ENCODE data around the gene CSKMT.
"Not testable (repeated sequence)": the region's sequence is repeated elsewhere in the genome, so short reads cannot be mapped to it uniquely, and the experiment has no call there.

CSKMT gene

DNA sequence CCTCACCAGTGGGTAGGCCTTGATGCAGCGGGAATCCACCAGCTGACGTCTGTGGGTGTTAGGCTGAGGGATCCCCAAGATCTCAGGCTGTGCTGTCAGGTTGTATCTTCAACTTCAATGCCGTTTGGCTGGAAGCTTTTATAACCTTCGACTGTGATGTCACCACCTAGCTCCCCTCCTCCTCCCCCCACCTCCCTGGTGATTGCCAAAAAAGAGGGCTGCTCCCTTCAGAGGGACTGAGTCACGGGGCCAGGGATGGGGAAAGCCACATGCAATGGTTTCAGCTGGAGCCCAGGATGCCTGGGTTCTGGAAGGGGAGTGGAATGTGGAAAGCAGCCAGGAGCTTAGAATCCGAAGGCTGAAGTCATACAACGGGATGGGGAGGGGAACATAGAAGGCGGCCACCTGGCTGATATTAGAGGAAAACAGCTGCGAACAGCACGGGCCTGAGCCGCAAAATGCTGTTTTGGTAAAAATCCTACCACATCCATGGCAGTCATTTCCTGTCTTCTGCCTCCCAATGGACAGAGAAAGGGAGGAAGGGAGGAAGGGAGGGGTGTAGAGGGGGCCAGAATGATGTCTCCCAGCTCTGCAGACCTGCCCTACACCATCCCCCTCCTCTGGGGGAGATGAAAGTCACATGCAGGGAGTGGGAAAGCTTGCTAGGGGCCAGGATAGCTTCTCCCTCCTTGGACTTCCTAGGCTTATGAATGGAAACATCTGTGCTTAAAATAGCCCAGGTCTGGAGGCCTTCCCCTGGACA, 24.5 kb downstream of the CSKMT start, which contains the start of gene LRRN4CL:
LRRN4CL (minus strand) TSS at position 110 of the 763 bp plus-strand sequence. CDS start 1,022 bp downstream, outside the sequence.
- Histone ChIP-seq H3K4me2 (ENCODE audit: low read length) (no peak within 1 kb of the TSS), H3K4me3 (ENCODE audit: low read depth, low read length, poor library complexity, severe bottlenecking) (no peak within 1 kb of the TSS), H3F3A (ENCODE audit: insufficient read depth, low read length) (no peaks in the 10 kb centered on the region), H3K9me3 (ENCODE audit: low read length) (no peaks in the 10 kb centered on the region), H4K20me1 (ENCODE audit: insufficient read depth, low read length) (no peaks in the 10 kb centered on the region), H3K9me2 (ENCODE audit: low read depth, low read length) (no peaks in the 10 kb centered on the region), H3K79me2 (ENCODE audit: insufficient read depth, low read length) (no peaks in the 10 kb centered on the region), H3K4me1 (ENCODE audit: insufficient read depth, low read length, severe bottlenecking) (no peaks in the 10 kb centered on the region), H3K27me3 (ENCODE audit: insufficient read depth, low read length) (no peaks in the 10 kb centered on the region), H3K27ac (ENCODE audit: low read depth, low read length, poor library complexity, severe bottlenecking) (no peak within 1 kb of the TSS), H2AFZ (ENCODE audit: low read length) (no peak within 1 kb of the TSS), H3K9ac (ENCODE audit: low read length) (no peak within 1 kb of the TSS), H3K36me3 (ENCODE audit: insufficient read depth, low read length) (peaks cover 48% of the 10 kb centered on the region; the same call in 1 of the 2 replicates)
- TF ChIP-seq EZH2 (IDR thresholded peaks at IDR 0.05; ENCODE audit: borderline replicate concordance, low read length), result no peak
- TF ChIP-seq, protein P1, sequence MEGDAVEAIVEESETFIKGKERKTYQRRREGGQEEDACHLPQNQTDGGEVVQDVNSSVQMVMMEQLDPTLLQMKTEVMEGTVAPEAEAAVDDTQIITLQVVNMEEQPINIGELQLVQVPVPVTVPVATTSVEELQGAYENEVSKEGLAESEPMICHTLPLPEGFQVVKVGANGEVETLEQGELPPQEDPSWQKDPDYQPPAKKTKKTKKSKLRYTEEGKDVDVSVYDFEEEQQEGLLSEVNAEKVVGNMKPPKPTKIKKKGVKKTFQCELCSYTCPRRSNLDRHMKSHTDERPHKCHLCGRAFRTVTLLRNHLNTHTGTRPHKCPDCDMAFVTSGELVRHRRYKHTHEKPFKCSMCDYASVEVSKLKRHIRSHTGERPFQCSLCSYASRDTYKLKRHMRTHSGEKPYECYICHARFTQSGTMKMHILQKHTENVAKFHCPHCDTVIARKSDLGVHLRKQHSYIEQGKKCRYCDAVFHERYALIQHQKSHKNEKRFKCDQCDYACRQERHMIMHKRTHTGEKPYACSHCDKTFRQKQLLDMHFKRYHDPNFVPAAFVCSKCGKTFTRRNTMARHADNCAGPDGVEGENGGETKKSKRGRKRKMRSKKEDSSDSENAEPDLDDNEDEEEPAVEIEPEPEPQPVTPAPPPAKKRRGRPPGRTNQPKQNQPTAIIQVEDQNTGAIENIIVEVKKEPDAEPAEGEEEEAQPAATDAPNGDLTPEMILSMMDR (IDR thresholded peaks at IDR 0.05; ENCODE audit: low read length), result no peak

DNA sequence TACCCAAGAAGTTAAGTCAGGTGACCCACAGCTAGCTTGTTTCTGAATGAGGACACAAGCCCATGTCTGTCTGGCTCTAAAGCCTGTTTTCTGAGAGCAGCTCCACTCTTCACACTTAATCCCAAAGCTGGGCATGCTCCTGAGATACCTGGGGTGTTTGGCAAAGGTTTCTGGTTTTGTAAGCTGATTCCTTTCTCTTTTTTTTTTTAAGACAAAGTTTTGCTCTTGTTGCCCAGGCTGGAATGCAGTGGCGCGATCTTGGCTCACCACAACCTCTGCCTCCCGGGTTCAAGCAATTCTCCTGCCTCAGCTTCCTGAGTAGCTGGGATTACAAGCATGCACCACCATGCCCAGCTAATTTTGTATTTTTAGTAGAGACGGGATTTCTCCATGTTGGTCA, 28.5 kb downstream of the CSKMT start:
- not testable (repeated sequence) for H4K20me1 ChIP-seq (ENCODE audit: insufficient read depth, low read length); H3K9me3 ChIP-seq (ENCODE audit: low read length); H3K27me3 ChIP-seq (ENCODE audit: insufficient read depth, low read length); H2AFZ ChIP-seq (ENCODE audit: low read length); H3K4me1 ChIP-seq (ENCODE audit: insufficient read depth, low read length, severe bottlenecking); H3K9me2 ChIP-seq (ENCODE audit: low read depth, low read length); H3K4me2 ChIP-seq (ENCODE audit: low read length); H3F3A ChIP-seq (ENCODE audit: insufficient read depth, low read length); H3K79me2 ChIP-seq (ENCODE audit: insufficient read depth, low read length); H3K27ac ChIP-seq (ENCODE audit: low read depth, low read length, poor library complexity, severe bottlenecking); H3K4me3 ChIP-seq (ENCODE audit: low read depth, low read length, poor library complexity, severe bottlenecking); H3K9ac ChIP-seq (ENCODE audit: low read length)
- peaks cover 52% of the 10 kb centered on the region for H3K36me3 ChIP-seq (ENCODE audit: insufficient read depth, low read length)

DNA sequence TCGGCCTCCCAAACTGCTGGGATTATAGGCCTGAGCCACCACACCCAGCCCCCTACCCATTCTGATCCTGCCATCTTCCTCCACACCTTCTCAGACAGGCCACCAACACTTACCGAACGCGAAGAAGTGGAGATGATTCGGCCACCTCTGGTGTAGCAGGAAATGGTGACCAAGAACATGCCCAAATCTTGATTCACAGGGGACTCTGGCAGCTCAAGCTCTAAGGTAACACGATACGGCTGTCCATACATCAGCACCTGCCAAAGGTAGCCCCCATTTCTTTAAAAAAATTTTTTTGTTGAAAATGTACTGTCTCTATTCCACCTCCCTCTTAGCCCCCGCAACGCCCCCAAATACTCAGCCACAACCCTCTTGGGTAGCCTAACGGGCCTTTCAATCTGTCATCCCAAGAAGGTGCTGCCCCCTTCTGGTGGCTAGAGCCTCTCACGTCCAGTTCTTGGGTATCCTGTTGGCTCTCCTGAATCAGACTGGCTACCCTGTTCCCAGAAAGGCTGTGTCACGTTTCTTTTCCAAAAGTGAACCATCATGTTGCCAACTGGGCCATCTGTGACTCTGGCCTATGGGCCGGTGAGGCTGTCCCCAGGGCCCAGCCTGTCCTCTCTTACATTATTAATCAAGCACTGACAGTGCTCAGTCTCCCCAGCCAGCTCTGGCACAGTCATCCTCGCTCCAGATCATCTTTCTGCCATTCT, 29.5 kb downstream of the CSKMT start:
- Histone ChIP-seq H4K20me1 (ENCODE audit: insufficient read depth, low read length) (no peaks in the 10 kb centered on the region), H3K9me3 (ENCODE audit: low read length) (no peaks in the 10 kb centered on the region), H2AFZ (ENCODE audit: low read length) (no peak overlapping the region), H3F3A (ENCODE audit: insufficient read depth, low read length) (no peaks in the 10 kb centered on the region), H3K4me1 (ENCODE audit: insufficient read depth, low read length, severe bottlenecking) (no peaks in the 10 kb centered on the region), H3K36me3 (ENCODE audit: insufficient read depth, low read length) (peaks cover 54% of the 10 kb centered on the region), H3K4me3 (ENCODE audit: low read depth, low read length, poor library complexity, severe bottlenecking) (no peak overlapping the region), H3K4me2 (ENCODE audit: low read length) (no peak overlapping the region), H3K79me2 (ENCODE audit: insufficient read depth, low read length) (no peaks in the 10 kb centered on the region), H3K27me3 (ENCODE audit: insufficient read depth, low read length) (no peaks in the 10 kb centered on the region), H3K9ac (ENCODE audit: low read length) (no peak overlapping the region; the same call in 1 of the 2 replicates), H3K27ac (ENCODE audit: low read depth, low read length, poor library complexity, severe bottlenecking) (no peak overlapping the region), H3K9me2 (ENCODE audit: low read depth, low read length) (no peaks in the 10 kb centered on the region)
- TF ChIP-seq EZH2 (IDR thresholded peaks at IDR 0.05; ENCODE audit: borderline replicate concordance, low read length), result no peak
- TF ChIP-seq, protein P1 (IDR thresholded peaks at IDR 0.05; ENCODE audit: low read length), result peak; percentile 88

Measured in OCI-LY1 (cell line).